HCT116 (cell line): Measurements from ENCODE around the gene PRAME. TPM values are rescaled to one million over a fixed set of nuclear protein-coding genes. Genes with fewer than 3 reads are reported as not detected.

Source experiments
- ATAC-seq: fragments of 200-7000 bp; cut with Tn5 transposase; 2 replicates; pipeline ENCODE4 v1.9.1; 2020; ENCODE audit warnings: mild to moderate bottlenecking, moderate library complexity
- BruUV-seq: library from RNA; stranded (reverse); fragments of 400-500 nt; replicated peaks from 2 replicates; lab custom pipeline; 2021; lab: Mats Ljungman, UMichigan
- CTCF ChIA-PET: fragments of 300-600 bp; sonication (Branson Sonifier 250); formaldehyde crosslinking; loops from one replicate; lab custom pipeline; 2021; ENCODE audit warnings: antibody characterized with exemption; lab: Charles Lee
- POLR2A ChIA-PET: fragments of 300-600, 350-600 bp; sonication (Branson Sonifier 250); formaldehyde crosslinking; loops from one replicate; lab custom pipeline; 2021; ENCODE audit warnings: antibody characterized with exemption; lab: Charles Lee
- RAD21 ChIA-PET, 2 experiments: fragments of 300-600 bp; sonication (Branson Sonifier 250); formaldehyde crosslinking; loops; one replicate each; lab custom pipeline; 2023; ENCODE audit warnings: low total read pairs in 2 of 2; ENCODE audit not compliant: uncharacterized antibody in 2 of 2, unreplicated experiment in 2 of 2, low non-redundant PET in 1 of 2; lab: Charles Lee
- DNase-seq: peaks from one replicate; pipeline ENCODE4 v3.0.0-alpha.2; 2010; ENCODE audit warnings: low read depth, low spot score
- H2AFZ ChIP-seq: fragments of 200-600 bp; shearing (Covaris generic), sonication (generic); 2 replicates; pipeline ENCODE4 v1.6.1; 2017; ENCODE audit warnings: low read depth, mixed run types, mixed read lengths, antibody characterized with exemption, low read length; ENCODE audit not compliant: poor library complexity, severe bottlenecking
- H3K27ac ChIP-seq: 2 replicates; pipeline ENCODE4 v1.5.1; 2012; ENCODE audit warnings: low read depth, low read length
- H3K27me3 ChIP-seq: fragments of 200-600 bp; sonication (generic); 2 replicates; pipeline ENCODE4 v1.6.1; 2016; ENCODE audit warnings: mixed run types, low read length, mixed read lengths; ENCODE audit not compliant: insufficient read depth
- H3K36me3 ChIP-seq, 2 experiments: fragments of 200-500 bp in 1 of 2; fragments of 200-600 bp in 1 of 2; sonication (Bioruptor generic) in 1 of 2; sonication (generic) in 1 of 2; 2 replicates each; pipeline versions ENCODE4 v1.5.1 to v1.6.1; 2014 to 2016; ENCODE audit warnings: low read length in 2 of 2, inconsistent platforms in 1 of 2, mixed read lengths in 1 of 2, mixed run types in 1 of 2; ENCODE audit not compliant: insufficient read depth in 2 of 2, control insufficient read depth in 1 of 2
- H3K4me1 ChIP-seq, 2 experiments: fragments of 200-600 bp in 1 of 2; sonication (generic) in 1 of 2; 2 replicates each; pipeline versions ENCODE4 v1.5.1 to v1.6.1; 2012 to 2017; ENCODE audit warnings: low read length in 2 of 2, inconsistent platforms in 1 of 2, mild to moderate bottlenecking in 1 of 2, mixed read lengths in 1 of 2, mixed run types in 1 of 2, moderate library complexity in 1 of 2; ENCODE audit not compliant: insufficient read depth in 2 of 2, control insufficient read depth in 1 of 2
- H3K4me2 ChIP-seq: fragments of 200-600 bp; sonication (generic); 2 replicates; pipeline ENCODE4 v1.6.1; 2017; ENCODE audit warnings: mixed run types, low read length, mixed read lengths
- H3K4me3 ChIP-seq, 2 experiments: fragments of 200-600 bp in 1 of 2; sonication (generic) in 1 of 2; replicated peaks in 1 of 2; 2 replicates each; pipeline ENCODE4 v1.5.1; 2011 to 2016; ENCODE audit warnings: low read length in 2 of 2, control low read depth in 1 of 2, low read depth in 1 of 2, mild to moderate bottlenecking in 1 of 2, mixed read lengths in 1 of 2, mixed run types in 1 of 2
- H3K79me2 ChIP-seq: fragments of 200-600 bp; sonication (generic); 2 replicates; pipeline ENCODE4 v1.6.1; 2017; ENCODE audit warnings: mild to moderate bottlenecking, mixed run types, low read length, moderate library complexity, mixed read lengths; ENCODE audit not compliant: insufficient read depth
- H3K9ac ChIP-seq: fragments of 200-600 bp; sonication (generic); 2 replicates; pipeline ENCODE4 v1.6.1; 2016; ENCODE audit warnings: low read length, mixed read lengths
- H3K9me2 ChIP-seq: fragments of 200-600 bp; sonication (generic), shearing (Covaris generic); 2 replicates; pipeline ENCODE4 v1.6.1; 2017; ENCODE audit warnings: mixed run types, mild to moderate bottlenecking, moderate library complexity; ENCODE audit not compliant: insufficient read depth
- H3K9me3 ChIP-seq, 2 experiments: fragments of 200-500 bp in 1 of 2; fragments of 200-600 bp in 1 of 2; sonication (Bioruptor generic) in 1 of 2; sonication (generic) in 1 of 2; 2 replicates each; pipeline ENCODE4 v1.6.1; 2014 to 2017; ENCODE audit warnings: low read length in 2 of 2, mixed read lengths in 2 of 2, inconsistent platforms in 1 of 2, low read depth in 1 of 2, mild to moderate bottlenecking in 1 of 2, mixed run types in 1 of 2, moderate library complexity in 1 of 2; ENCODE audit not compliant: control insufficient read depth in 1 of 2, insufficient read depth in 1 of 2
- H4K20me1 ChIP-seq: fragments of 200-600 bp; sonication (generic), shearing (Covaris generic); 2 replicates; pipeline ENCODE4 v1.6.1; 2017; ENCODE audit warnings: mixed run types, mild to moderate bottlenecking, moderate library complexity; ENCODE audit not compliant: insufficient read depth
- ATF3 ChIP-seq: IDR thresholded peaks from 2 replicates; pipeline ENCODE4 v1.6.1; 2012
- CBX3 ChIP-seq: IDR thresholded peaks from 2 replicates; pipeline ENCODE4 v1.6.1; 2012; ENCODE audit warnings: low read depth
- CEBPB ChIP-seq: IDR thresholded peaks from 2 replicates; pipeline ENCODE4 v1.6.1; 2012; ENCODE audit warnings: low read depth
- CTCF ChIP-seq, 3 experiments: fragments of 200-600 bp in 1 of 3; sonication (generic) in 1 of 3; IDR thresholded peaks in 2 of 3; conservative IDR thresholded peaks in 1 of 3; 2 replicates each; pipeline ENCODE4 v1.5.1; 2012 to 2017; ENCODE audit warnings: low read depth in 2 of 3, low read length in 2 of 3, antibody characterized with exemption in 1 of 3, borderline replicate concordance in 1 of 3, control low read depth in 1 of 3, mild to moderate bottlenecking in 1 of 3, mixed read lengths in 1 of 3, mixed run types in 1 of 3, moderate library complexity in 1 of 3; ENCODE audit not compliant: insufficient read depth in 1 of 3
- ELF1 ChIP-seq: IDR thresholded peaks from 2 replicates; pipeline ENCODE4 v1.6.1; 2012; ENCODE audit warnings: low read depth, borderline replicate concordance
- EZH2 ChIP-seq: fragments of 200-600 bp; sonication (generic); IDR thresholded peaks from 2 replicates; pipeline ENCODE4 v1.6.1; 2017; ENCODE audit warnings: antibody characterized with exemption, mixed run types
- EZH2phosphoT487 ChIP-seq: fragments of 200-600 bp; IDR thresholded peaks from 2 replicates; pipeline ENCODE4 v1.6.1; 2018; ENCODE audit warnings: antibody characterized with exemption, borderline replicate concordance
- FOSL1 ChIP-seq: IDR thresholded peaks from 2 replicates; pipeline ENCODE4 v1.6.1; 2012; ENCODE audit warnings: low read depth
- RAD21 ChIP-seq: IDR thresholded peaks from 2 replicates; pipeline ENCODE4 v1.6.1; 2012; ENCODE audit warnings: low read depth, mild to moderate bottlenecking
- REST ChIP-seq: IDR thresholded peaks from 2 replicates; pipeline ENCODE4 v1.6.1; 2012; ENCODE audit warnings: low read depth
- YY1 ChIP-seq: IDR thresholded peaks from 2 replicates; pipeline ENCODE4 v1.6.1; 2011; ENCODE audit warnings: low read length, low read depth, moderate library complexity, mild to moderate bottlenecking; ENCODE audit not compliant: insufficient replicate concordance; ENCODE audit errors: extremely low read depth
- ZNF274 ChIP-seq: fragments of 200-500 bp; sonication (Bioruptor generic); IDR thresholded peaks from 2 replicates; pipeline ENCODE4 v1.6.1; 2014; ENCODE audit warnings: mild to moderate bottlenecking, low read depth, low read length, inconsistent platforms
- intact Hi-C: fragments of 100-400 bp; cut with micrococcal nuclease; formaldehyde crosslinking; loops from 2 replicates; pipeline ENCODE4 v1.10.0; 2022
- total RNA-seq: library from RNA; stranded (reverse); gene quantifications from one replicate; pipeline ENCODE4 v1.2.1, GENCODE V29; 2021; ENCODE audit not compliant: unreplicated experiment

The PRAME gene
- total RNA-seq, 1 experiment from 2014 or later = 28.4 TPM

- ATAC-seq = no peak
- RAD21 ChIA-PET = no interaction called here
- no peak overlapping the region for H3K27ac ChIP-seq
Measured at GRCh38 chr22:22604326-22605073, 45.4 kb upstream of the PRAME start.

More at GRCh38 chr22:22604326-22605073, 45.4 kb upstream of the PRAME start:
- Histone ChIP-seq H3K36me3 (no peaks in the 10 kb centered on the region), H3K4me3 (no peak overlapping the region), H3K79me2 (no peaks in the 10 kb centered on the region), H3K27me3 (no peaks in the 10 kb centered on the region), H3K9ac (no peak overlapping the region), H3K4me1 (no peaks in the 10 kb centered on the region), H2AFZ (no peak overlapping the region), H3K4me2 (no peak overlapping the region), H4K20me1 (no peaks in the 10 kb centered on the region), H3K9me3 (no peaks in the 10 kb centered on the region), H3K9me2 (no peaks in the 10 kb centered on the region)
- TF ChIP-seq RAD21 (no peak), ATF3 (no peak), CTCF (IDR thresholded peaks at IDR 0.05 in 2 of 3, conservative IDR thresholded peaks at IDR 0.05 in 1 of 3; ENCODE audit: borderline replicate concordance in 1 of 3, insufficient read depth in 1 of 3, low read depth in 2 of 3, low read length in 2 of 3) (no peak), CEBPB (no peak), FOSL1 (no peak), ZNF274 (no peak), ELF1 (no peak), YY1 (no peak), EZH2phosphoT487 (no peak), EZH2 (no peak), REST (no peak), CBX3 (no peak)
- ChIA-PET CTCF (no interaction called here), POLR2A (no interaction called here)
- intact Hi-C loops = no loop called here
- no TSS peak for BruUV-seq
- DNase-seq = no peak
